ENCODE results near the gene RPS6KA4. TPM values are rescaled to one million over a fixed set of nuclear protein-coding genes. Genes with fewer than 3 reads are reported as not detected.
A peak's percentile ranks its signal among the peaks of the same experiment; 100 is the strongest.

Gene RPS6KA4
- total RNA-seq, 1 donor from 2014 or later, result 3.2 TPM

DNA sequence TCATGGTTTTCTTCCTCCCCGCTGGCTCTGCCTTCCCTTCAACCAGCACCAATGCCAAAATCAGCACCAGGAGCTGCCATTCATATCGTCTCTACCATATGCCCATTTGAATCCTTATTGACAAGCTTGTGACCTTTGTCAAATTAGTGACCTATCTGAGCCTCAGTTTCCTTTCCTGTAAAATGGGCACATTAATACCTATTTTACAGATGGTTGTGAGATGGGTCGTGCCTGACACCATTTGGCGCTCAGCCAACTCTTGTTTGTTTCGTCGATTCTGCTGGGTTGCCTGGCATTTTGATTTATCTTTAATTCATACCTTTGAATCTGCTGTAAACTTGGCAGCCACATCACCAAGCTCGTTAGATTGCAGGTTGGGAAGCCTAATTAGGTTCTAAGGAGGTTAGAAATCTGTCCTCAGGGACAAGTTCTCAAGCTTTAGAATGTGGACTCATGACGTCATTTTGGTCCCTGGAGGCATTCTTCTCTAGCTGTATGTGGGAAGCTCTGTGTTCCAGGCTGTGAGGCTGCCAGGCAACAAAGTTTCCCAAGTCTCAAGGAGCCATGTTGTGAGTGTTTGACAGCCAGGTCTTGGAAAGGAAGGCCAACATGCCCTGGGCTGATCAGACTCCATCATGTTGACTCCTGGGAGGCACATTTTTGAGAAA lies 61.0 kb downstream of the RPS6KA4 start:
- no peak for DNase-seq
- peaks cover 5% of the 10 kb centered on the region for H3K4me1 Mint-ChIP-seq (ENCODE audit: low read depth, unreplicated experiment)
- H3K27ac Mint-ChIP-seq (ENCODE audit: unreplicated experiment), result no peak overlapping the region
- no peak overlapping the region for H3K4me3 Mint-ChIP-seq (ENCODE audit: unreplicated experiment)
- no peaks in the 10 kb centered on the region for H3K9me3 Mint-ChIP-seq (ENCODE audit: unreplicated experiment)
- TF ChIP-seq, protein P1, sequence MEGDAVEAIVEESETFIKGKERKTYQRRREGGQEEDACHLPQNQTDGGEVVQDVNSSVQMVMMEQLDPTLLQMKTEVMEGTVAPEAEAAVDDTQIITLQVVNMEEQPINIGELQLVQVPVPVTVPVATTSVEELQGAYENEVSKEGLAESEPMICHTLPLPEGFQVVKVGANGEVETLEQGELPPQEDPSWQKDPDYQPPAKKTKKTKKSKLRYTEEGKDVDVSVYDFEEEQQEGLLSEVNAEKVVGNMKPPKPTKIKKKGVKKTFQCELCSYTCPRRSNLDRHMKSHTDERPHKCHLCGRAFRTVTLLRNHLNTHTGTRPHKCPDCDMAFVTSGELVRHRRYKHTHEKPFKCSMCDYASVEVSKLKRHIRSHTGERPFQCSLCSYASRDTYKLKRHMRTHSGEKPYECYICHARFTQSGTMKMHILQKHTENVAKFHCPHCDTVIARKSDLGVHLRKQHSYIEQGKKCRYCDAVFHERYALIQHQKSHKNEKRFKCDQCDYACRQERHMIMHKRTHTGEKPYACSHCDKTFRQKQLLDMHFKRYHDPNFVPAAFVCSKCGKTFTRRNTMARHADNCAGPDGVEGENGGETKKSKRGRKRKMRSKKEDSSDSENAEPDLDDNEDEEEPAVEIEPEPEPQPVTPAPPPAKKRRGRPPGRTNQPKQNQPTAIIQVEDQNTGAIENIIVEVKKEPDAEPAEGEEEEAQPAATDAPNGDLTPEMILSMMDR (IDR thresholded peaks at IDR 0.05; ENCODE audit: partially characterized antibody, unreplicated experiment), result no peak
- H3K27me3 Mint-ChIP-seq (ENCODE audit: unreplicated experiment), result peaks cover 3% of the 10 kb centered on the region
- peaks cover 10% of the 10 kb centered on the region for H3K36me3 Mint-ChIP-seq (ENCODE audit: unreplicated experiment)

Small RNA genes within 50 kb of the gene (microRNA-seq; reads per million reads assigned to microRNA genes)
- 3.3 reads per million, percentile 24 among the genes with 10 or more reads in this experiment for gene MIR1237 (ENCODE audit: unreplicated experiment)
- gene MIR7155 (ENCODE audit: unreplicated experiment), result 5.9 reads per million, percentile 35 among the genes with 10 or more reads in this experiment

Other genes with a start within 250 kb of the RPS6KA4 start
- 12.7 TPM for gene MACROD1, start 193.0 kb upstream of the RPS6KA4 start, total RNA-seq (ENCODE audit: unreplicated experiment)
- gene STIP1, start 173.0 kb upstream of the RPS6KA4 start, total RNA-seq (ENCODE audit: unreplicated experiment), result 160 TPM
- 2.0 TPM for gene FERMT3, start 152.4 kb upstream of the RPS6KA4 start, total RNA-seq (ENCODE audit: unreplicated experiment)
- 39.0 TPM for gene TRPT1, start 133.0 kb upstream of the RPS6KA4 start, total RNA-seq (ENCODE audit: unreplicated experiment)
- gene NUDT22, start 132.9 kb upstream of the RPS6KA4 start, total RNA-seq (ENCODE audit: unreplicated experiment), result 37.0 TPM
- gene DNAJC4, start 128.6 kb upstream of the RPS6KA4 start, total RNA-seq (ENCODE audit: unreplicated experiment), result 30.5 TPM
- 12.3 TPM for gene VEGFB, start 124.6 kb upstream of the RPS6KA4 start, total RNA-seq (ENCODE audit: unreplicated experiment)
- 31.4 TPM for gene FKBP2, start 118.1 kb upstream of the RPS6KA4 start, total RNA-seq (ENCODE audit: unreplicated experiment)
- gene PPP1R14B, start 112.2 kb upstream of the RPS6KA4 start, total RNA-seq (ENCODE audit: unreplicated experiment), result 348 TPM
- 36.2 TPM for gene PLCB3, start 107.6 kb upstream of the RPS6KA4 start, total RNA-seq (ENCODE audit: unreplicated experiment)
- 47.0 TPM for gene BAD, start 74.5 kb upstream of the RPS6KA4 start, total RNA-seq (ENCODE audit: unreplicated experiment)
- 52.5 TPM for gene GPR137, start 73.3 kb upstream of the RPS6KA4 start, total RNA-seq (ENCODE audit: unreplicated experiment)
- gene KCNK4, start 67.9 kb upstream of the RPS6KA4 start, total RNA-seq (ENCODE audit: unreplicated experiment), result 0.47 TPM
- gene CATSPERZ, start 58.8 kb upstream of the RPS6KA4 start, total RNA-seq (ENCODE audit: unreplicated experiment), result not detected
- 69.9 TPM for gene ESRRA, start 53.6 kb upstream of the RPS6KA4 start, total RNA-seq (ENCODE audit: unreplicated experiment)
- 93.1 TPM for gene TRMT112, start 41.6 kb upstream of the RPS6KA4 start, total RNA-seq (ENCODE audit: unreplicated experiment)
- 418 TPM for gene PRDX5, start 41.0 kb upstream of the RPS6KA4 start, total RNA-seq (ENCODE audit: unreplicated experiment)
- 83.6 TPM for gene CCDC88B, start 19.0 kb upstream of the RPS6KA4 start, total RNA-seq (ENCODE audit: unreplicated experiment)
- gene SLC22A11, start 196.8 kb downstream of the RPS6KA4 start, total RNA-seq (ENCODE audit: unreplicated experiment), result not detected
- not detected for gene SLC22A12, start 232.1 kb downstream of the RPS6KA4 start, total RNA-seq (ENCODE audit: unreplicated experiment)

All from glutamatergic neuron (in vitro differentiated cells).